ENCODE results near the gene HSD17B14.
"Not testable (repeated sequence)": the region's sequence is repeated elsewhere in the genome, so short reads cannot be mapped to it uniquely, and the experiment has no call there.

Gene HSD17B14

DNA sequence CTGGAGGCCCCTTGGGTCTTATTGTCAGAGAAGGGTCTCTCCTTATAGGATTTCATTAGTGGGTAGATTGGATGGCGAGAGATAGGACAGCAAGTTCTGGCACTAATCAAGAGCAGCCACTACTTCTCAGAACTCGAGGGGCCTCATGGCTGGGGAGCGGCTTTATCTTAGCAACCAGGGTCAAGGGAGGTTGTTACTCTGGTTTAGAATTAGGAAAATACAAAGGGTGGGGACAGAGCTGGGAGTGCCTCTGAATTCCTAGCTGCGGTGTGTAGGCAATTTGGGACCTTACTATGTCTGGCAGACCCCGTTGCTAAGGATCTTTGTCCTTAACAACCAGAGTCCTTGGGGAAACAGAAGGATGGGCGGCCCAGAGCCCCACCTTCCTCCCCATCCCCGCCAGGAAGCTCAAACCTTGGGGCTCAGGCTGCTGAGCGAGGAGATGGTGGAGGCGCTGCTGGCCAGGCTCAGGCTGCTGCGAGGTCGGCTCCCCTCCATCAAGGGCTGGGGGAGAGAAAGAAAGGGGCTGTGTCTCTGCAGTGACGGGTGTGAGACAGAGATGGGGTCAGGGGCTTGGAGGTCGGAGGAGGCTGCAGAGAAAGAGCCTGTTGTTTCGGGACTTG lies 30.9 kb upstream of the HSD17B14 start:
- DNase-seq, result no peak

DNA sequence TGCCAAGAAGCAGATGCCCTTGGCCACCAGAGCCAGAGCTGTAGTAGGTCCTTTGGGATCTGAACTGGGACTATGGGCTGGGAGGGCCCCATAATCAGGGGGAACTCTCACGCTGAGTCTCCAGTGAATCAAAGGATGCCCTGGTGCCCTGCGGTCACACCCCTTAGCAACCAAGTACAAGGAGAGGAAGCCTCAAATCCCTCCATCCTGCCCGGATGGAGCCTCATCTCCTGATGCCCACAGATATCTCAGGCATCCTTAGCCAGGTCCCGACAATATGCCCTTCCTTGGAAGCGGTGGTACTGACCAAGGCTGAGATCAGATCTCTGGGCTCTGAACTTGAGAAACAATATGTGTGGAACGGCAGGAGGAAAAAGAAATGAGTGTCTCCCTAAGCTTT lies 30.4 kb upstream of the HSD17B14 start:
- no peak for DNase-seq

DNA sequence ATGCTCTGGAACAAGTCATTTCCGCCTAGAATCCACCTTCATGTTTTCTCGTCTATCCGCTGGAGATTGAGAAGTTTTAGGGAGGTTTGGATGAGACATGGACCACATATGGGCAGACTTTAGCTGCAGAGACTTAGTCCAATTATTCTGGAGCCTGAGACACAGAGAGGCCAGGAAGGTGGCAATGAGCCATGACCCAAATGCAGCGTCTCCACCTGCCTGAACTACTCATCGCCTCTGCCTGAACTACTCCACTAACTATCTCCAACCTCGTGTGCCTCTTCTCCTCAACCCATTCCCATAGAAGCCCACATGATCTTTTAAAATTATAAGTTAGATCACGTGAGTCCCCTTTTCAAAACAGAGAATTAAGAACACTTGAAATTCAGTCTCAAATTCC lies 26.5 kb upstream of the HSD17B14 start:
- DNase-seq, result no peak

DNA sequence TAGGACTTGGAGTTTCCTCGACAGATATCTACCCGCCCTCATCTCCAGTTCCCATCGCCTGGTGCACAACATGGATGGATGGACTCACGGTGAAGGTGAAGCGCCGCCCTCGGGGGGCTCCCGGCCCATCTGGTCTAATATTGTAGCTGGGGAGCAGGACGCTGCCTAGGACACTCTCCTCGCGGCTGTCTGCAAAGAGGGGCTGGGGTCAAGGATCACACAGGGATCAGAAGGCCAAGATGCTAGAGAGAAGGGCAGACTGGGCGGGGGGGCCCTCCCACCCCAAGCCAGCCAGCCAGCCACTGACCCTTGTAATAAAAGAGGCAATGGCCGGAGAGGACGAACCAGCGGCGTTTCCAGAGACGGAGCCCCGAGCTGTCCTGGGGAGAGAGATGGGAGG lies 25.0 kb upstream of the HSD17B14 start:
- DNase-seq, result no peak

DNA sequence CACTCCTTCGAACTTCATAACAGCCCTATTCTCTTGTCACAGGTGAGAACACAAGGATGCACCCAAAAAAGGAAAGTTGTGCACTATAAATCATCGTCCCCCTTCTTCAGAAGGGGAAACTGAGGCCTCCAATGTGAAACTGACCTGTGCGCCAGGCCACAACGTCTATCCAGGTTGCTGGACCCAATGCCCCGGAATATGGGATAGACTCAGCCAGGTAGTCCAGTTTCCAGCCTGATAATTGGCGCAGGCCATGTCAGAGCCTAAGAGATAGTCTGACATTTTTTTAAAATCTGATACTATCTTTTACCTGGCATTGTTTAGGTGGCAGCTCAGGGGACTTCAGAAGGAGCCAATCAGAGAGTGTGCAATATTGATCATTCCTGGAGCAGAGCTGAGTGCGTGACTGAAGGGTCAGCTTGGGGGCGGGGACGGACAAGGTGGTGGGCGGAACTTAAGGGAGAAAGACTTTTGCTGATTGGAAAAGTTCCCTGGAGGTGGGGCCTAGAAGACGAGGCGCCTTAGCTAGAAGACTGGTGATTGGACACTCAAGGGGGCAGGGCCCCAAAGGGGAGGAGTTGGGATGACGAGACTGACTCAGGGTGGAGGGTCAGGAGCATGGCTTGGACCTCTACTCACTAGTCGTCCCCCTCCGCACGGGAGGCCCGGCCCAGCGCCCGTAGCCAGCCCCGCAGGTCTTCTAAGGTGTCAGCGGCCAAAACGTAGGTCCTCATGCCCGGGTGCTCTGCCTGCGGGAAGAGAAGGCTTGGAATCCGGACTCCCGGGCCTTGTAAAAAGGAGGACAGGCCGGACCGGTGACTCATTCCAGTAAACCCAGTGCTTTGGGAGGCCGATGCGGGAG lies 23.7 kb upstream of the HSD17B14 start:
- DNase-seq, result no peak

DNA sequence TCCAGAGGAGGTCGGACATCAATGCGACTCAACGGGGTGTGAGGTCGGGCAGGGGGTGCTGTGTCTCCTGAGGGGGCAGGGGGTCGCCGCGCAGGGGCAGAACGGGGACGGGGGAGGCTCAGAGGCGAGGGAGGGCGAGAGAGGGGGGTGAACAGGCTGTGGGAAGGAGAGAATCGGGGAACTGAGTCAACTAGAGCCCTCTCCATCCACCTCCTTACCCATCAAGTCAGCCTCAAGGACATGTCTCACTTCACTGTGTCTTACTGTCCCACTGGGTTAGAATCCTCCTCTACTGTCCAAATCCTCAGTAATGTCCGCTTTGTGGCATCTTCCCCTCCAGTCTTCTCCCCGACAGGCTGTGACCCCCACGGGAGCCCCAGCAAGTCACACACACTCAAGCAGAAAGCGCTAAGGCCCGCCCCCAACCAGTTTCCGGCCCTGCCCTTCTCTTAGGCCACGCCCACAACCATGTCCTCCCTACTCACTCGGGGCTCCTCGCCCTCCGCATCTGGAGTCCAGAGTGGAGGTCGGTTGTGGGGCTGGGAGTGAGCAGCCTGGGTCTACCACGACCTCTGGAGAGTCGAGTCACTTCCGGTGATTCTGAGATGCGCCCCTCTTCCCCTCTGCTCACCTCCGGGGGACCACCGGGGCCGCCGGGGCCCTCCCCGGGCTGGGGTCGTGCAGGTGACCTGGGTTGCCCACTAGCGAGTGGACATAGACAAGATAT lies 22.9 kb upstream of the HSD17B14 start:
- DNase-seq, result no peak

DNA sequence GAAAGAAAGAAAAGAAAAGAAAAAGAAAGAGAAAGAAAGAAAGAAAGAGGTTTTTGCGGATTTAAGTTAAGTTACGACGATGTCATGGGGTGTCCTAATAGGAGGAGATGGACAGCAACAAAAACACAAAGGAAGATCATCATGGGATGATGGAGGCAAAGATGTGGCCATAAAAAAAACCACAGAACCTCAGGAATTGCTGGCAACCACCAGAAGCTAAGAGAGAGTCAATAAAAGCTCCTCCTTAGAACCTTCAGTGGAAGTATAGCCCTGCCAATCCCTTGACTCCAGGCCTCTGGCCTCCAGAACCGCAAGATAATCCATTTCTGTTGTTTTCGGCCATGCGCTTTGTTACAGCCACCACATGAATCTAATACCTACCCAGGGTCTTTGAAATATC lies 20.6 kb upstream of the HSD17B14 start:
- no peak for DNase-seq

- DNase-seq, result no peak
Observed at GRCh38 chr19:48854103-48854502, 17.8 kb upstream of the HSD17B14 start.

GRCh38 chr19:48853483-48853882 lies 17.2 kb upstream of the HSD17B14 start:
- no peak for DNase-seq

- DNase-seq, result no peak
Observed at GRCh38 chr19:48852292-48852691, 16.0 kb upstream of the HSD17B14 start.

DNA sequence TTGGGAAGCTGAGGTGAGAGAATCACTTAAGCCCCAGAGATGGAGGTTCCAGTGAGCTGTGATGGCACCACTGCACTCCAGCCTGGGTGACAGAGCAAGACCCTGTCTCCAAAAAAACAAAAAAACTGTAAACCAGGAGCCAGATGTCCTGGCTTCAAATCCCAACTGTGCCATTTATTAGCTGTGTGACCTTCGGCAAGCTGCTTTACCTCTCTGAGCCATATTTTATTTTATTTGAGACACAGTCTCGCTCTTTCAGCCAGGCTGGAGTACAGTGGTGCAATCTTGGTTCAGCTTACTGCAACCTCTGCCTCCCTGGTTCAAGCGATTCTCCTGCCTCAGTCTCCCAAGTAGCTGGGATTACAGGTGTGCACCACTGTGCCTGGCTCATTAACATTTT lies 10.4 kb upstream of the HSD17B14 start:
- DNase-seq, result not testable (repeated sequence)

- no peak for DNase-seq
Observed at GRCh38 chr19:48845384-48845783, 9.1 kb upstream of the HSD17B14 start.

- DNase-seq, result no peak
Observed at GRCh38 chr19:48844472-48844871, 8.2 kb upstream of the HSD17B14 start.

- peak; percentile 55 for DNase-seq
Observed at GRCh38 chr19:48842789-48843162, 6.5 kb upstream of the HSD17B14 start.

DNA sequence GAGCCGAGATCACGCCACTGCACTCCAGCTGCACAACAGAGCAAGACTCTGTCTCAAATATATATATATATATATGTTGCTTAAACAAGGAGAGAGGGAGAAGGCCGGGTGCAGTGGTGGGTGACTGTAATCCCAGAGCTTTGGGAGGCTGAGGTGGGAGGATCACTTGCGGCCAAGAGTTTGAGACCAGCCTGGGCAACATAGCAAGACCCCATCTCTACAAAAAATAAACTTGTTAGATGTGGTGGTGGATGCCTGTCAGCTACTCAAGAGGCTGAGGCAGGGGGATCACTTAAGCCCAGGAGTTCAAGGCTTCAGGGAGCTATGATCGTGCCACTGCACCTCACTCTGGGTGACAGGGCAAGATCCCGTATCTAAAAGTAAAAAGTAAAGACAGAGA lies 5.3 kb upstream of the HSD17B14 start:
- DNase-seq, result no peak

GRCh38 chr19:48841047-48841446 lies 4.8 kb upstream of the HSD17B14 start:
- DNase-seq, result no peak

DNA sequence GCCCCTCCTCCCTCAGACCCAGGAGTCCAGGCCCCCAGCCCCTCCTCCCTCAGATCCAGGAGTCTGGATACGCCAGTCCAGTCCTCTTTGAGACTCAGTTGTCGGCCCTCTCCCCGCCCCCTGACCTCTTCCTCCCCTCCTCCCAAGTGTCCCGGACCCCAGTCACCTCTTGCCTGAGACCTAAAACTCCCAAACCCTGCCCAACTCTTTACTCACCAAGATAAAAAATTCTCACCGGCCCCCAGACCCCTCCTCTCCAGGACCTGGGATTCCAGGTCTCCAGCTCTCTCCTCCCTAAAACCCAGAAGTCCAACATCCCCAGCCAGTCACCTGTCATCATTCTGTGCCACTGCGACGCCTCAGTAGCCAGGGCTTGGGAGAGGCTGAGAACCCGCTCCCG lies 1.4 kb upstream of the HSD17B14 start:
- DNase-seq, result no peak

DNA sequence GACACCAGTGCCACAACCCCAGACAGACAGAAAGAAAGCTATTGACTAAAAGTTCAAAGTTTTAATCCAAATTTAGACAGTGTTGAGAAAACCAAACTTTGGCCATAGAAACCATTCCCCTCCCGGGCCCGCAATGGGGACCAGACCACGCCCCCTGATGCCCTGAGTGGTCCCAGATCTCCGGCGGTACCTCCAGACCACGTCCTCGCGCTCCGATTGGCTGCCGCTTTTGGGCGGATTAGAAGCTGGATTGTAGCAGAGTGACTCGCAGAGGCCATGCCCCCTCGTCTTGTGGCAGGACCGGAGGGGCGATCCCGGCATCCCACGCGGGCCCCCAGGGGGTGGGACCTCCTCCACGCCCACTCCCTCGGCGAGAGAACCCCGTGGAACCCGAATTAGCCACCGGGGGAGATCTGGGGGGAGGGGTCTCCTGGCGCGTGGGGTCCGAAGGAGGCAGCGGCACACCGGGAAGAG lies 797 bp upstream of the HSD17B14 start:
- DNase-seq, result peak; percentile 90

- peak; percentile 91 for DNase-seq
Observed at GRCh38 chr19:48835734-48836088, 580 bp downstream of the HSD17B14 start.

DNA sequence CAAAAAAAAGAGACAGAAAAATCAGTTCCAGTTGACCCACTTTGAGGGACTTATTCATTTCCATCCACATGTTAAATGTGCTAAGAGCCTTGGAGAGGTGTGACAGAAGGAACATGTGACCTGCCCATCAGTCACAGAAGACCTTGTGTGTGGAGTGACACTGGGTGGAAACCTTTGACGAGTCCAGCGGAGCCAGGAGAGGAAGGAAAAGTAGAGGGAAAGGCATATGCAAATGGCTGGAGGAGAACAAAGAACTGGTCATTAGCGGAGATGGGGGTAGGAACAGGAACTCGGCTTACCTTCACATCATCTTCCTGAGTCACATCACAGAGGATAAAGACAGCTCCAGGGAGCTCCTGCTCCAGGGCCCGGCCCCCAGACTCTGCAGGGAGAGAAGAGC lies 2.3 kb downstream of the HSD17B14 start:
- DNase-seq, result no peak

GRCh38 chr19:48833049-48833448 lies 3.2 kb downstream of the HSD17B14 start:
- DNase-seq, result no peak

DNA sequence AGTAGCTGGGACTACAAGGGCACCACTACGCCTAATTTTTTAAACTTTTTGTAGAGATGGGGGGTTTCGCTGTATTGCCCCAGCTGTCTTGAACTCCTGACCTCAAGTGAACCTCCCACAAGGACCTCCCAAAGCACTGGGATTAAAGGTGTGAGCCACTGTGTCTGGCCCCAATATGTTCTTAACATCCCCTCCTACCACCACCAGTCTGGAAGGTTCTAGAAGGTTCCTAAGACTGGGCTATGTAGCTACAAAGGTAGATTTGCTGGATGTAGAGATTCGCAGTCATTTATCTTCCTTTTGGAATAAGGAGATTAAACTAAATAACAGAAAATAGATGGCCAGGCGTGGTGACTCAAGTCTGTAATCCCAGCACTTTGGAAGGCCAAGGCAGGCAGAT lies 5.3 kb downstream of the HSD17B14 start:
- DNase-seq, result no peak

GRCh38 chr19:48830088-48830487 lies 6.2 kb downstream of the HSD17B14 start:
- no peak for DNase-seq

DNA sequence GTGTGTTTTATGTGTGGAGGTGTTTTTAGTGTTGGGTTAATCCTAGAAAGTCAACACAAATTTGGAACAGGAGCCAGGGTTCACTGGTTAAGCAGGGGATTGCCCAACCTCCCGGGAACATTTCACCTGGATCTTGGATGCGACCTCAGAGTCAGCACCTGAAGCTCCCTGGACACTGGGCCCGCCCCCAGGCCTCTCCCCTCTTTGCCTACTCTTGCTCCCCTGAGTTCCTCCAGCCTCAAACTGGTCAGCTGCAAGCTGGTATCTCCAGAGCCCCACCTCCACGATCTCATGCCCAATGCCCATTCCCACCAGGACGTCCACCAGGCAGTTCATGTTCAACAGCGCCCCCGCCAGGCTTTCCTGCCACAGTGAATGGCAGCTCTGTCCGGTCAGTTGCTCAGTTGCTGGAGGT lies 9.7 kb downstream of the HSD17B14 start:
- DNase-seq, result no peak

Data from NCI-H748 treated with DMSO at 0.1 percent for 48 hours (cell line).